Activated T-helper 2 cell treated with anti-CD3 and anti-CD28 coated beads, Interferon-gamma antibody, Interleukin-2, Interleukin-4, amounts not matched to agents 10 μg/mL and 5 μg/mL and 100 μg/mL, durations not matched to agents 14 hours and 24 hours and 36 hours (primary cell): Measurements from ENCODE around the gene CEP89. TPM values are rescaled to one million over a fixed set of nuclear protein-coding genes. Genes with fewer than 3 reads are reported as not detected.
"Not testable (repeated sequence)": the region's sequence is repeated elsewhere in the genome, so short reads cannot be mapped to it uniquely, and the experiment has no call there.

ENCODE experiments used
- DNase-seq: peaks from one replicate; pipeline ENCODE4 v3.0.0; 2021; ENCODE audit warnings: low spot score
- H3K27ac Mint-ChIP-seq: one replicate; pipeline ENCODE4 v1.8.0; 2021; ENCODE audit warnings: mixed read lengths
- H3K27me3 Mint-ChIP-seq: one replicate; pipeline ENCODE4 v1.8.0; 2021; ENCODE audit warnings: low read depth, mixed read lengths
- H3K36me3 Mint-ChIP-seq: one replicate; pipeline ENCODE4 v1.8.0; 2021; ENCODE audit warnings: low read depth, mixed read lengths
- H3K4me1 Mint-ChIP-seq: one replicate; pipeline ENCODE4 v1.8.0; 2021; ENCODE audit warnings: low read depth, mixed read lengths
- H3K4me3 Mint-ChIP-seq: one replicate; pipeline ENCODE4 v1.8.0; 2021; ENCODE audit warnings: low read depth, mild to moderate bottlenecking, moderate library complexity, mixed read lengths
- H3K9me3 Mint-ChIP-seq: one replicate; pipeline ENCODE4 v1.8.0; 2021; ENCODE audit warnings: mixed read lengths
- intact Hi-C: fragments of 100-400 bp; cut with micrococcal nuclease; formaldehyde crosslinking; loops from one replicate; pipeline ENCODE4 v1.15.1; 2023
- total RNA-seq: library from RNA; stranded (reverse); gene quantifications from 2 replicates; pipeline ENCODE4 v1.2.3, GENCODE V29; 2022

Gene CEP89
- total RNA-seq, 1 donor from 2014 or later: 18.0 TPM

DNA sequence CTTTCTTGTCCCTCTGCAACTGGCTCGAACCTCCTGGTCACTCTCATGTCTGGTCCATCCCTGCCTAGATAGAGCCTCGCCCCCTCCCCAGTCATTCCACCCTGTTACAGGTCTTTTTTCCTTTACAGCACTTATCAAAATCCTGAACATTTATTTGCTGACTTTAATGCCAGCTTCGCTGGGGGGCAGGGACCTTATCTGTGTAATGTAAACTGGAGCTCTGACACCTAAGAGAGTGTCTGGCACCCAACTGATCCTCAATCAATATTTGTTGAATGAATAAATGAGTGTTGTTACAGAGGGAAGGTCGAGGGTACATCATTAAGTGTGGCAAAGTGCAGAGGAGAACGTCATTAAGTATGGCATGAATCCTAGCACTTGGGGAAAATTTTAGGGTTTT, 17.0 kb upstream of the CEP89 start:
- no peak overlapping the region for H3K4me3 Mint-ChIP-seq
- H3K27me3 Mint-ChIP-seq: no peaks in the 10 kb centered on the region
- H3K9me3 Mint-ChIP-seq: no peaks in the 10 kb centered on the region
- H3K36me3 Mint-ChIP-seq: no peaks in the 10 kb centered on the region
- DNase-seq: no peak
- intact Hi-C loops: no loop called here
- no peak overlapping the region for H3K27ac Mint-ChIP-seq
- H3K4me1 Mint-ChIP-seq: no peaks in the 10 kb centered on the region

DNA sequence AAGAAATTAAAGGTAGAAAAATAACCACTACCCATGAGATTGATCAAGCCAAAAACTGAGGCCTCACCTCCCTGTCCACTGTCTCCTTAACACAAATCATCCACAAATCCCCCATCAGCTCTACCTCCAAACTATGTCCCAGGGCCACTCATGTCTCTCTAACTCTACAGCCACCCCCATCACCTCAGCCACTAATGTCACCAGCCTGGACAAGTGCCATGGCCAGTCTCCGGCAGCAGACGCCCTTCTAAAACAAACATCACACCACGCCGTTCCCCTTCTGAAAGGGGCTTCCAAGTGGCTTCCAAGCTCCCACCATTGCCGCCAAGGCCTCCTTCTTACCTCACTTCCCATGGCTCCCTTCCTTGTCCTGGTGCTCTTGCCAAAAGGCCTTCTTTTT, 16.5 kb upstream of the CEP89 start:
- H3K9me3 Mint-ChIP-seq, H3K4me1 Mint-ChIP-seq, DNase-seq, H3K36me3 Mint-ChIP-seq, H3K27ac Mint-ChIP-seq, intact Hi-C loops, H3K27me3 Mint-ChIP-seq, H3K4me3 Mint-ChIP-seq: not testable (repeated sequence)

DNA sequence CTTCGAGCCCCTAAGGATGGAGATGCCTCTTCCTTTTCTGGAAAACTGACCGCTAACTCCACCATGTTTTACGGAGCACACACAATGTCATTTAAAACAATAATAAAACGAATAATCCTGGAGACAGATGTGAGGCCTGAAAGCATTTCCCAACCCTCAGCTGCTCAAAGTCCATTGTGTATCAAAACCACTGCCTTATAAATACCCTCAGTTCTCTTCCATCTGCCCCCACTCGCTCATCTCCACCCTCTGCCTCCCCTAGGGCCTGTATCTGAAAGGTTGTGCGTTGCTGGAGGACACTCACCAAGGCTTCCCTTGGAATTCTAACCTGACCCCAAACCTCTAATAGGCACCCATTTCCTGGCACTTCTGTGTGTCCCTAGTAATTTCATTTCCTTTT, 10.7 kb upstream of the CEP89 start:
- H3K4me1 Mint-ChIP-seq, H3K27ac Mint-ChIP-seq, H3K27me3 Mint-ChIP-seq, H3K9me3 Mint-ChIP-seq, H3K4me3 Mint-ChIP-seq, intact Hi-C loops, DNase-seq, H3K36me3 Mint-ChIP-seq: not testable (repeated sequence)

DNA sequence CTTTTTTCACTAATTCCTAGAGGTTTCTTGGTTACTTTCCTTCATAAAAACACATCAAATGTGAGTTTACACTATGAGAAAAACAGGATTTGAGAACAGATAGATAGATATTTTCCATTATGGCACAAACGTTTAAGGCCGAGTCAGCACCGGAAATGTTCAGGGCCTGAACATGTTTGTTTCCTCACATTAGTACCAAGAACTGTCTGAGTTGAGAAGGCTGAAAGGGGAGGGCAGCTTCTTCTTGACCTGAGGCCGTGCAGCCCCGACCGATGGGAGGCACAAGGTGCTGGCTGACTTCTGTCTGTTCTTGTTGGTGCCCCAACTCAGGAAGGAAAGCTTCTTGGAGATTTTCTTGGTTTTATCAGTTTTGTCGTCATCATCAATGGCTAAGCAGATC, 8.0 kb upstream of the CEP89 start:
- H3K27me3 Mint-ChIP-seq, H3K4me1 Mint-ChIP-seq, intact Hi-C loops, H3K9me3 Mint-ChIP-seq, H3K27ac Mint-ChIP-seq, H3K36me3 Mint-ChIP-seq, H3K4me3 Mint-ChIP-seq, DNase-seq: not testable (repeated sequence)

DNA sequence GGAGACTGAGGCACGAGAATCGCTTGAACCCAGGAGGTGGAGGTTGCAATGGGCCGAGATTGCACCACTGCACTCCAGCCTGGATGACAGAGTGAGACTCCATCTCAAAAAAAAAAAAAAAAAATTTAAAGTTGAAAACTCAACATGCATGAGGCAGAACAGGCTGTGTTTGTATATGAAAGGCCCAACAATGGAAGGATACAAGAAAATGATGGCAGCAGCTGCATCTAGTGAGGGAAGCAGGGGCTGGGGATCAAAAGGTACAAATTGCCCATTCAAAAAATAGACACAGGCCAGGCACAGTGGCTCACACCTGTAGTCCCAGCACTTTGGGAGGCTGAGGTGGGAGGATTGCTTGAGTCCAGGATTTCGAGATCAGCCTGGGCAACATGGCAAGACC, 6.1 kb upstream of the CEP89 start:
- H3K27me3 Mint-ChIP-seq, H3K4me1 Mint-ChIP-seq, H3K36me3 Mint-ChIP-seq, DNase-seq, H3K27ac Mint-ChIP-seq, H3K9me3 Mint-ChIP-seq, intact Hi-C loops, H3K4me3 Mint-ChIP-seq: not testable (repeated sequence)

DNA sequence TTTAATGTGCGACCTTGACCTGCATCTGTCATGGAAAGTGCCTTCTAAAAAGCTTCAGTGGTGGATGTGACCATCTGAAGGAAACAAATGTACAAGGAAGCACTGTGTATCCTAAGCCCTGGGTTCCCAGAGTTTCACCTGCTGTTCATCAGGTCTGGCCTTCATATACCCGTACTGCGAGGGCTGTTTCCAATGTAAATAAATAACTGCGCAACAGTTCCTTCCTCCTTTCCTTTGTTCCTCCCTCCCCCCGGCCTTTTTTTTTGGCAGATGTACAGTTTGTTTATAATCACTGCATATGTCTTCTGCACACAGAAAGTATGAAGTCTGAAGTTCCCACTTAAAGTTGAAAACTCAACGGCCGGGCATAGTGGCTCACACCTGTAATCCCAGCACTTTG, 5.5 kb upstream of the CEP89 start:
- peaks cover 5% of the 10 kb centered on the region for H3K4me1 Mint-ChIP-seq
- no peak overlapping the region for H3K27ac Mint-ChIP-seq
- H3K27me3 Mint-ChIP-seq: no peaks in the 10 kb centered on the region
- peaks cover 9% of the 10 kb centered on the region for H3K36me3 Mint-ChIP-seq
- no peaks in the 10 kb centered on the region for H3K9me3 Mint-ChIP-seq
- DNase-seq: no peak
- no peak overlapping the region for H3K4me3 Mint-ChIP-seq
- intact Hi-C loops: no loop called here

DNA sequence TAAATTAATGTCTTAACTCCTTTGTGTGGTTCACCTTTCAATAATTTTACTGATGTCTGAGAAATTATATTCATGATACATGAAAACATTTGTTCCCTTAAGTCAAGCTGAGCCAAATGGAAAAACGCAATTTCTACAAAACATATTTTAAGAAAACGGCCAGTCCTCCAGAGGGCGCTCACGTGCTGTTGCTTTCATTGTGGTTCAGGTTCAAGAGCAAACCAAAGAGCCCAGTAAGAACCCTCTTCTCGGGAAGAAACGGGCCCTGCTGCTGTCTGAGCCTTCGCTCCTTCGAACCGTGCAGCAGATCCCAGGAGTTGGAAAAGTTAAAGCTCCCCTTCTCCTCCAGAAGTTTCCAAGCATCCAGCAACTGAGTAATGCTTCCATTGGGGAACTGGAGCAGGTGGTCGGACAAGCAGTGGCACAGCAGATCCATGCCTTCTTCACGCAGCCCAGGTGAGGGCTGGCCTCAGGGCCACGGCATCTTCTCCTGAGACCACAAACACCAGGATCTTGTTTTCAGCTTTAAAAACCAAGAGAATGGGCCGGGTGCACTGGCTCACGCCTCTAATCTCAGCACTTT, 4.6 kb upstream of the CEP89 start:
- no peak overlapping the region for H3K27ac Mint-ChIP-seq
- no peak overlapping the region for H3K4me3 Mint-ChIP-seq
- H3K27me3 Mint-ChIP-seq: no peaks in the 10 kb centered on the region
- peaks cover 5% of the 10 kb centered on the region for H3K4me1 Mint-ChIP-seq
- DNase-seq: peak; percentile 53
- peaks cover 12% of the 10 kb centered on the region for H3K36me3 Mint-ChIP-seq
- no peaks in the 10 kb centered on the region for H3K9me3 Mint-ChIP-seq
- intact Hi-C loops: loop anchor here (1.0 kb wide), 1 partner anchor 143 kb away; no protein-coding TSS in a partner anchor

DNA sequence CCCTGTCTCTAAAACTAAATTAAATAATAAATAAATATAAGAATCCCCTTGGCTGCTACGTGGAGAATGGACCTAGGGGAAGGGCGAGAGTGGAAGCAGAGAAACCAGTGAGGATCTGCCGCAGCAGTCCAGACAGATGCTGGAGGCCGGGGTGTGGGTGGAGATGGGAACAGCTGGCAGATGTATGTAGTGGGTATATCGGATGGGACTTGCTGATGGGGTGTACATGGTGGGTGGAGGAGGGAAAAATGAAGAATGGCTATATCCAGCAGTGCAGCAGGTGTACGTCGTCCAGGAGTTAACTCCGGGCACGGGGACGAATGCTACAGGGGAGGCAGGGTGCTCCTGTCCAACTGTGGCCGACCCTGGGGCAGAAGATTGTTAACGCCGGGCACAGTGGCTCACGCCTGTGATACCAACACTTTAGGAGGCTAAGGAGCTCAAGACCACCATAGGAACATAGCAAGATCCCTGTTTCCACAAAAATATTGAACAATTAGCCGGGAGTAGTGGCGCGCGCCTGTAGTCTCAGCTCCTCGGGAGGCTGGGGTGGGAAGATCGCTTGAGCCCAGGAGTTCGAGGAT, 654 bp downstream of the CEP89 start:
- H3K4me1 Mint-ChIP-seq: peaks cover 4% of the 10 kb centered on the region
- intact Hi-C loops: loop anchor here (5.0 kb wide), 2 partner anchors 91 to 279 kb away; partner anchors contain the start of genes NUDT19 and RHPN2
- no peak overlapping the region for H3K27ac Mint-ChIP-seq

DNA sequence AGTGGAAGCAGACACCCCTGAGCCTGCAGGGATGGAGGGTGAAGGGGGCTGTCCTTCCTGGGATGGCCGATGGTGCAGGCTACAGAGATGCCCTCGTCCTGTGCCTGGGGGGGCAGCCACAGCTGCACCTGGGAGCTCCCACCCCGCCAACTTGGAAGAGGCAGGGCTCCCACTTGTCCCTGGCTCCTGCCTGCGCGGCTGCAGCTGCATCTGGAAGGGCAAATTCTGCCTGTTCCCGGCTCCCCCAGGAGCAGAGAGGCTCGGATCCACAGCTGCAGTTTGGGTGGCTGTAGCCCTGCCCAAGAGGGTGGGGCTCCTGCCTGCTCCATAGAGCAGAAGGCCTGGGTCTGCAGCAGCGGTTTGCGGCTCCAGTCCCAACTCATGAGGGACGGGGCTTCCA, 2.2 kb downstream of the CEP89 start:
- no peak for DNase-seq
- H3K4me1 Mint-ChIP-seq: peaks cover 3% of the 10 kb centered on the region
- H3K27me3 Mint-ChIP-seq: no peaks in the 10 kb centered on the region
- no peak overlapping the region for H3K27ac Mint-ChIP-seq
- intact Hi-C loops: no loop called here
- H3K36me3 Mint-ChIP-seq: peaks cover 7% of the 10 kb centered on the region
- H3K9me3 Mint-ChIP-seq: no peaks in the 10 kb centered on the region
- H3K4me3 Mint-ChIP-seq: no peak overlapping the region

More for the DNA sequence above, 654 bp downstream of the CEP89 start:
- DNase-seq: no peak
- Mint-ChIP-seq H3K9me3 (no peaks in the 10 kb centered on the region), H3K4me3 (peak overlapping the region; percentile 98), H3K36me3 (peaks cover 12% of the 10 kb centered on the region), H3K27me3 (no peaks in the 10 kb centered on the region)

DNA sequence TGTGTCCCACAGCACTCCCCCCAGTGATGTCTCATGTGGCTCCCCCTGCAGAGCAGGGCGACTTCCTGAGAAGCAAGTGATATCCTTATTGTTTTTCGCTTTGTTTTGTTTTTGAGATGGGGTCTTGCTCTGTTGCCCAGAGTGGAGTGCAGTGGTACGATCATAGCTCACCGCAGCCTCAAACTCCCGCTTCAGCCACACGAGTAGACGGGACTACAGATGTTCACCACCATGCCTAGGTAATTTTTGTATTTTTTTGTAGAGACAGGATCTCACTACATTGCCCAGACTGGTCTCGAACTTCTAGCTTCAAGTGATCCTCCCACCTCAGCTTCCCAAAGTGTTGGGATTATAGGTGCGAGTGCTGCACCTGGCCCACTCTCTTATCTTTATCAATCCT, 5.0 kb downstream of the CEP89 start:
- peaks cover 3% of the 10 kb centered on the region for H3K4me1 Mint-ChIP-seq
- H3K9me3 Mint-ChIP-seq: no peaks in the 10 kb centered on the region
- no peak overlapping the region for H3K4me3 Mint-ChIP-seq
- peaks cover 16% of the 10 kb centered on the region for H3K36me3 Mint-ChIP-seq
- no peak overlapping the region for H3K27ac Mint-ChIP-seq
- no peak for DNase-seq
- intact Hi-C loops: no loop called here
- H3K27me3 Mint-ChIP-seq: no peaks in the 10 kb centered on the region

DNA sequence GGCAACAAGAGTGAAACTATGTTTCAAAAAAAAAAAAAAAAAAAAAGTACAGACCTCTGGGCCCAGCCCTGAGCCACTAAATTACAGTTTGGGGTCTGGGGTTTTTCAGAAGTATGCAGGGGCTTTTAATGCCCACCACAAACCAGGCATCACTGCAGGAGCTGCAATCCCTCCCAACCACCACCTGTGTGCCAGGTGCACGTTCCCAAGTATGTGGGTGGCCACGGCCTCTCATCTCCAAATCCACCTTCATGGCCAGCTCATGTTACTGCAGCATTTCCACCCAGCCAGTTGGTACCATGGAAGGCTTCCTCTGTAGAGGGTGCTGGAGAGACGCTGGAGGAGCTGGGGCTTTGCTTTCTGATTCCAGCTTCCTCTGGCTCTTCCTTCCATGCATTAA, 26.5 kb downstream of the CEP89 start:
- no peaks in the 10 kb centered on the region for H3K9me3 Mint-ChIP-seq
- peaks cover 36% of the 10 kb centered on the region for H3K36me3 Mint-ChIP-seq
- no peak overlapping the region for H3K4me3 Mint-ChIP-seq
- no peaks in the 10 kb centered on the region for H3K27me3 Mint-ChIP-seq
- H3K27ac Mint-ChIP-seq: no peak overlapping the region
- intact Hi-C loops: no loop called here
- no peak for DNase-seq
- H3K4me1 Mint-ChIP-seq: no peaks in the 10 kb centered on the region

DNA sequence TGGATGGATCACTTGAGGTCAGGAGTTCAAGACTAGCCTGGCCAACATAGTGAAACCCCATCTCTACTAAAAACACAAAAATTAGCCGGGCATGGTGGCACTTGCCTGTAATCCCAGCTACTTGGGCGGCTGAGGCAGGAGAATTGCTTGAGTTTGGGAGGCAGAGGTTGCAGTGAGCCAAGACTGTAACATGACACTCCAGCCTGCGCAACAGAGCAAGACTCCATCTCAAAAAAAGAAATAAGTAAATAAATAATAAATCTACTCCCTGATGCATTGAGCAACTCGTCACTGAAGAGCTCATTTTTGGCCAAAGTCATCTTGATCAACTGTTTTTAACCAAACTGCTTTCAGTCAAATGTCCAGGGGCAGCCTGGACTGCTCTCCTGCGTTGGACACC, 30.5 kb downstream of the CEP89 start:
- H3K4me3 Mint-ChIP-seq, H3K27ac Mint-ChIP-seq, H3K9me3 Mint-ChIP-seq, H3K4me1 Mint-ChIP-seq, DNase-seq, intact Hi-C loops, H3K27me3 Mint-ChIP-seq: not testable (repeated sequence)
- H3K36me3 Mint-ChIP-seq: peaks cover 17% of the 10 kb centered on the region

DNA sequence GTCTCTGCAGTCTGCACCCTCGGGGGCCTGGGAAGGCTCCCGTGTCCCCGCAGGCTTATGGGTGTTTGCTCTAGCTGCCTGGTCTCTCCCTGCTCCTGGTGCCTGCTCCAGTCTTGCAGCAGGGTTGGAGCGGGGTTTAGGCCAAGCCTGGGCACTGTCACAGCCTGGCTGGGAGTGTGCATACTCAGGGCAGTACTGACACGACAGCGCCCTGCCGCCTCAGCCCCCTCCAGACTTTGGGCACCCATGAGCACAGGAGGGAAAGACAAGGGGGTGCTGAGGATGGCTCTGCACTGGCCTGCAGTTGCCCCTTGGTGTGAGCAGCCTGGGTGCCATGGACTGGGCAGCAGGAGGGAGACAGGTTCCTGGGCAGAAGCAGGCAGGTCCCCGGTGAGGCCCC, 35.7 kb downstream of the CEP89 start:
- no peaks in the 10 kb centered on the region for H3K27me3 Mint-ChIP-seq
- no peaks in the 10 kb centered on the region for H3K4me1 Mint-ChIP-seq
- H3K27ac Mint-ChIP-seq: no peak overlapping the region
- H3K4me3 Mint-ChIP-seq: no peak overlapping the region
- intact Hi-C loops: no loop called here
- no peaks in the 10 kb centered on the region for H3K9me3 Mint-ChIP-seq
- H3K36me3 Mint-ChIP-seq: peaks cover 3% of the 10 kb centered on the region
- DNase-seq: no peak

DNA sequence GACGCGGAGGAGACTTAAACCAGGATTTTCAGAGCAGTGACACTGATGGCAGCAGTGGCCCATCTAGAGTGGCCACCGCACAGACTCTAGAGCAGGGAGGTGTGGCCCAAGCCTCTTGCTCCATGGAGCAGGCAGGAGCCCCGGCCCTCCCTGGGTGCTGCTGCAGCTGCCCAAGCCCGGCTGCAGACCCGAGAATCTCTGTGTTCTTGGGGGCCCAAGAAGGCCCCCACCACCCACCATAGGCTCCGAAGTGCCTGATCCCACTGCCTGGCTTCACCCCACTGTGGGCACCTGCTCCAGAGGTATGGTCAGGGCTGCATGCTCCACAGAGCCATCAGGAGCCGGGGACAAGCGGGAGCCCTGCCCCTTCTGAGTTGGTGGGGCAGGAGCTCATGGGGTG, 36.1 kb downstream of the CEP89 start:
- Mint-ChIP-seq H3K36me3 (peaks cover 3% of the 10 kb centered on the region), H3K4me3 (no peak overlapping the region), H3K4me1 (no peaks in the 10 kb centered on the region), H3K27me3 (no peaks in the 10 kb centered on the region), H3K9me3 (no peaks in the 10 kb centered on the region), H3K27ac (no peak overlapping the region)
- no peak for DNase-seq
- intact Hi-C loops: no loop called here
